Fibroblast of mammary gland (primary cell): ENCODE results near the gene KLHL29.

Source experiments
- DNase-seq: peaks from one replicate; pipeline ENCODE4 v3.0.0-alpha.2; 2010; ENCODE audit warnings: low read depth
- H3K4me3 ChIP-seq: 2 replicates; pipeline ENCODE4 v1.5.1; 2011; ENCODE audit warnings: low read depth, mild to moderate bottlenecking, low read length, moderate library complexity; ENCODE audit not compliant: control insufficient read depth
- TF ChIP-seq, protein P1 (sequence below): conservative IDR thresholded peaks from 2 replicates; pipeline ENCODE4 v1.5.1; 2011; ENCODE audit warnings: low read depth, low read length, inconsistent platforms; ENCODE audit not compliant: control insufficient read depth, insufficient read depth

KLHL29 gene

DNA sequence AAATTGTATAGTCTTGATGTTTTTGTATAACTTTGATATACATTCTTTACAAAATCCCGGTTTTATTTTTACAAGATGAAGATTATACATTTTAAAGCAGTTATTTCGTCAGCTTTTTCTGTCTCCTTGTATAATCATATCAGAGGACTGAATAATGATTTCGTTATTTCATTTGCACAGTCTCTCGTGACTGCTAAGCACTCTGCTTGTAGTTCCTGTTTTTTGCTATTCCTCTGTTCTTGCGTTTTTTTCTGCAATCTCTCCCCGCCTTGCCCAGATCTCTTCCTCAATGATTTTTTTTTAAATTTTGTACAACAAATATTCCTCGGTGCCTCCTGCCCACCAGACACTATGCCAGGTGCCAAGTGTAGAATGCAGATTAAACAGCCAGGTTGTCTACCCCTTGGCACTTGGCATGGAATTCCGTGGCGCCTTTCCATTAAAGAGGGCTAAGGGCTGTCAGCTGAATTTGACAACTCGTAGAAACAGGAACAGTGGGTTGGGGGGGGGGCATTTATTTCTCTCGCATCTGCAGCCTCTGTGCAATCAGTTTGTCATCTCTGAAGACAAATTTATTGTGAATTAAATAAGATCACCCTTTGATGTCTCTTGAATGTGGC, 69.6 kb downstream of the KLHL29 start:
- TF ChIP-seq, protein P1, sequence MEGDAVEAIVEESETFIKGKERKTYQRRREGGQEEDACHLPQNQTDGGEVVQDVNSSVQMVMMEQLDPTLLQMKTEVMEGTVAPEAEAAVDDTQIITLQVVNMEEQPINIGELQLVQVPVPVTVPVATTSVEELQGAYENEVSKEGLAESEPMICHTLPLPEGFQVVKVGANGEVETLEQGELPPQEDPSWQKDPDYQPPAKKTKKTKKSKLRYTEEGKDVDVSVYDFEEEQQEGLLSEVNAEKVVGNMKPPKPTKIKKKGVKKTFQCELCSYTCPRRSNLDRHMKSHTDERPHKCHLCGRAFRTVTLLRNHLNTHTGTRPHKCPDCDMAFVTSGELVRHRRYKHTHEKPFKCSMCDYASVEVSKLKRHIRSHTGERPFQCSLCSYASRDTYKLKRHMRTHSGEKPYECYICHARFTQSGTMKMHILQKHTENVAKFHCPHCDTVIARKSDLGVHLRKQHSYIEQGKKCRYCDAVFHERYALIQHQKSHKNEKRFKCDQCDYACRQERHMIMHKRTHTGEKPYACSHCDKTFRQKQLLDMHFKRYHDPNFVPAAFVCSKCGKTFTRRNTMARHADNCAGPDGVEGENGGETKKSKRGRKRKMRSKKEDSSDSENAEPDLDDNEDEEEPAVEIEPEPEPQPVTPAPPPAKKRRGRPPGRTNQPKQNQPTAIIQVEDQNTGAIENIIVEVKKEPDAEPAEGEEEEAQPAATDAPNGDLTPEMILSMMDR: no peak
- no peak overlapping the region for H3K4me3 ChIP-seq
- no peak for DNase-seq

- TF ChIP-seq, protein P1: no peak
- no peak for DNase-seq
- H3K4me3 ChIP-seq: no peak overlapping the region
These were observed 71.4 kb downstream of the KLHL29 start for GRCh38 chr2:23456396-23456795.

DNA sequence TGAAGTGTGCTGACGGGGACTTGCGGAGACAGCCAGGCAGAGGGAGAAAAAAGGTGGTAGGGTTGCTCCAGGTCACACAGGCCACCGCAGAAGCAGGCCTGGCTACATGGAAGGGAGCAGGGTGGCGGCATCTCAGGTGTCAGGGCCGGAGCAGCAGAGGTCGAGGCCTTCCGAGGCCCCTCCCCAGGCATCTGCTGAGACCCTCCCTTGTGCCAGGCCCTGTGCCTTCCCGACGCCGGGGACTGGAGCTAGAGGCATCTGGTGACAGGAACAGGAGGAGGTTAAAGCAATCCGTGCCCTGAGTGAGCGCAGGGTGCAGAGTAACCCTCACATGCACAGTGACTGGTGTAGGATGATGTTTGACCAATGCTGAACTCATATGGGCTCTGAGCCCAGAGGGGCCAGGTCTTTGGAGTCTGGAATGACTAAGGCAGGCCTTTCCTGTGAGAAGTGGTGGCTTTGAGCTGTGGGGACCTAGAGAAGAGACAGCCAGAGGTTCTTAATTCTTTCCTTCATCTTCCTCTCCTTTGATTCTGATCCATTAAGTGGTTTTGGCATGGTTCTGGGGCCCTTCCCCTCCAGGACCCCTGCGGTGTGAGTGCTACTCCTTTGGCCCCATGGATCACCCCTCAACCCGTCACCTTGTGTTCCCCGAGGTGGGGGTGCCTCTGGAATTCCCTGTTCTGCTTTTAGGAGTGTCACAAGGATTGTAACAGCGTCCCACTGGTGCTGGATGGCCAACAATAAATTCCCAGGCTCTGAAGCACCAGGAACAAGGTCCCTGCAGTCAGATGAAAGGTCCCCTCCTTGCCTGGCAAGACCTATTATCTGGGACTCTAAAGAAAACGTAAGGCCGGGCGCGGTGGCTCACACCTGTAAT, 72.1 kb downstream of the KLHL29 start:
- DNase-seq: peak; percentile 70
- TF ChIP-seq, protein P1: no peak
- H3K4me3 ChIP-seq: no peak overlapping the region

DNA sequence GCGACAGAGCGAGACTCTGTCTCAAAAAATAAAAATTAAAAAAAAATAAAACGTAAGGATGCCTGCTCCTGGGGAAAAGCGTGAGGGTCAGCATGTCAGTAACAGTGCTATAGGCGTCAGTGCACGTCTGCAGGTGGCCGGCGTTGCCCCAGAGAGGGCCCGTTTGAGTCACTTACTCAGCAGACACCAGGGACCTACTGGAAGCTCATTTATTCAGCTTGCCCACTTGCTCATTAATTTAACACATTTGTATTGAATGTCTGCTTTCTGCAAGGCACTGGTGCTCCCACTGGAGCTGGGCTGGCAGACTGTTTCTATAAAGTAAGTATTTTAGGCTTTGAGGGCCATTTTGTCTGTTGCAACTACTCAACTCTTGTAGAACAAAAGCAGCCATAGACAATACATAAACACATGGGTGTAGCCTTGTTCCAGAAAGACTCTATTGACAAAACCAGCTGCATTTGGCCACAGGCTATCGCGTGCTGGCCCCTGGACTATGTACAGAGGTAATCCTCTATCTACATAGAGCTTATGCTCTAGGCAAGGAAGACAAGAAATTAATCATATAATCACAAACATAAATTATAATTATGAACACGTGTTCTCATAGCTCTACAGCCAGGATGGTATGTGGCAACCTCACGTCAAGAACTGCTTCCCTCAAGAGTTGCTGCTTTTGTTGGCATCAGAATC, 73.2 kb downstream of the KLHL29 start:
- no peak overlapping the region for H3K4me3 ChIP-seq
- no peak for DNase-seq
- TF ChIP-seq, protein P1: no peak

DNA sequence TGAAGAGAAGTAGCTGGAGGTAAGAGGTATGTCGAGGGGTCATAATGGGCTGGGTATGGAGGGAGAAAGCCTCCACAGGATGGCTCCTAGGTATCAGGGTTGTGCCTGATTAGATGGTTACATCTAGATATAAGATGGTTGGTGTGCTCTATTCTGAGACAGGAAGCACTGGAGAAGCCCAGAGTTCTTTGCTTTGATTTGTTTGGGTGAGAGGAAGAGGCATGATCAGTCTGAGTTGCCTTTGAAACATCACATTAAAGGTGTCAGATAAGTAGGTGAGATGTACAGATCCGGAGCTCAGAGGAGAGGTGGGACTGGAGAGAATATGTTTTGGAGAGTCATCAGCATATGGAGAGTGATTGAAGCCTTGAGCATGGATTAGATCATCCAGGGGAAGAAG, 74.1 kb downstream of the KLHL29 start:
- H3K4me3 ChIP-seq: no peak overlapping the region
- no peak for DNase-seq
- TF ChIP-seq, protein P1: no peak

- TF ChIP-seq, protein P1: peak; percentile 83
- peak; percentile 58 for DNase-seq
These were observed 75.2 kb downstream of the KLHL29 start for GRCh38 chr2:23460228-23460627.

More at GRCh38 chr2:23460228-23460627, 75.2 kb downstream of the KLHL29 start:
- H3K4me3 ChIP-seq: no peak overlapping the region
